Esophagus muscularis mucosa (tissue), 4 donors: ENCODE data around the gene NUBPL. TPM values are rescaled to one million over a fixed set of nuclear protein-coding genes. Genes with fewer than 3 reads are reported as not detected.

Experiments
- DNase-seq: peaks from one replicate; pipeline ENCODE4 v3.0.0-alpha.2; 2017; ENCODE audit errors: extremely low spot score
- H3K27ac ChIP-seq, 4 donors: fragments of 200-600 bp; sonication (generic); replicated peaks in 1 of 4; 1 replicate in 3 of 4; 2 replicates in 1 of 4; pipeline ENCODE4 v1.5.1; 2016 to 2019; ENCODE audit warnings: mild to moderate bottlenecking in 1 of 4
- H3K27me3 ChIP-seq, 4 donors: fragments of 200-600 bp; sonication (generic); one replicate each; pipeline versions ENCODE4 v1.5.1 to v1.6.0; 2016 to 2019
- H3K36me3 ChIP-seq, 4 donors: fragments of 200-600 bp; sonication (generic); one replicate each; pipeline ENCODE4 v1.5.1; 2016 to 2019
- H3K4me1 ChIP-seq, 4 donors: fragments of 200-600 bp; sonication (generic); one replicate each; pipeline ENCODE4 v1.5.1; 2016 to 2019
- H3K4me3 ChIP-seq, 4 donors: fragments of 200-600 bp; sonication (generic); 1 replicate in 2 of 4; 2 replicates in 2 of 4; pipeline ENCODE4 v1.5.1; 2016 to 2019; ENCODE audit warnings: mild to moderate bottlenecking in 4 of 4, moderate library complexity in 1 of 4
- H3K9me3 ChIP-seq, 4 donors: fragments of 200-600 bp; sonication (generic); 1 replicate in 3 of 4; 2 replicates in 1 of 4; pipeline ENCODE4 v1.5.1; 2016 to 2019
- EP300 ChIP-seq: sonication (generic); formaldehyde crosslinking; IDR thresholded peaks from one replicate; pipeline ENCODE4 v1.6.1; 2017; ENCODE audit warnings: antibody characterized with exemption
- POLR2A ChIP-seq: fragments of 450-650 bp; IDR thresholded peaks from one replicate; pipeline ENCODE4 v1.6.1; 2017; ENCODE audit warnings: antibody characterized with exemption, moderate library complexity, mild to moderate bottlenecking, low read depth
- POLR2AphosphoS5 ChIP-seq, 2 donors: sonication (generic); formaldehyde crosslinking; IDR thresholded peaks; one replicate each; pipeline ENCODE4 v1.6.1; 2017; ENCODE audit warnings: antibody characterized with exemption in 2 of 2
- WGBS: methylation state at CpG from one replicate; pipeline ENCODE4 v1.1.5; 2018; 5-methylcytosine and 5-hydroxymethylcytosine counted together
- intact Hi-C: fragments of 100-400 bp; cut with DNase I; formaldehyde crosslinking; loops from one replicate; pipeline ENCODE4 v1.15.1; 2023
- total RNA-seq, 4 donors: library from RNA; depleted of rRNA; stranded (reverse); fragments of >200 nt; gene quantifications; one replicate each; pipeline versions ENCODE4 v1.1.0 to v1.2.1, GENCODE V29; 2016
- TF ChIP-seq, protein P1 (sequence below), 3 experiments: fragments of 200-600 bp in 2 of 3; fragments of 450-650 bp in 1 of 3; sonication (generic) in 2 of 3; IDR thresholded peaks; one replicate each; pipeline ENCODE4 v1.5.1; 2017 to 2019; ENCODE audit warnings: antibody characterized with exemption in 3 of 3, mild to moderate bottlenecking in 2 of 3, moderate library complexity in 1 of 3

NUBPL gene
- total RNA-seq, 4 donors from 2014 or later: 10.3 to 13.6 (median 12.8) TPM

DNA sequence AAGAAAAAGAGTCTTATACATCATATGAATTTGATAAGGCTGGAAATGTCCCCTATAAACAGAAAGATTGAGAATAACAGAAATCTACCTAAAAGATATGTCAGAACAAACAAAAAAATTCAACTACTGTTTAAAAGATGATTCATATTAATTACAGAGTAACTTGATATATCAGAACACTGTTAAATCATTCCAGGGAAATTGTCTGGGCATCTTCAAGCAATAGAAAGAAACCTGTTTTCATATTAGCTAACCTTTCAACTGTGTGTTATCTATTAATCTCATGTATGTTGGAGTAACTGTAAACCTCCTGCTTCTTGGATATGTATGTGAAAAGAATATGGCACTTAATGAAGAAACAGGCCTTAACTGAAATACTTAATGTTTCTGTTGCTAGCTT is 96.7 kb downstream of the NUBPL start:
- Histone ChIP-seq H3K4me3 (no peak overlapping the region), H3K9me3 (peaks cover 0 to 5% (median 4%) of the 10 kb centered on the region in 4 donors), H3K27me3 (no peaks in the 10 kb centered on the region), H3K36me3 (no peaks in the 10 kb centered on the region), H3K27ac (no peak overlapping the region), H3K4me1 (no peaks in the 10 kb centered on the region)
- DNase-seq: no peak
- TF ChIP-seq POLR2AphosphoS5 (IDR thresholded peaks at IDR 0.05) (no peak), POLR2A (no peak), EP300 (no peak)
- TF ChIP-seq, protein P1, sequence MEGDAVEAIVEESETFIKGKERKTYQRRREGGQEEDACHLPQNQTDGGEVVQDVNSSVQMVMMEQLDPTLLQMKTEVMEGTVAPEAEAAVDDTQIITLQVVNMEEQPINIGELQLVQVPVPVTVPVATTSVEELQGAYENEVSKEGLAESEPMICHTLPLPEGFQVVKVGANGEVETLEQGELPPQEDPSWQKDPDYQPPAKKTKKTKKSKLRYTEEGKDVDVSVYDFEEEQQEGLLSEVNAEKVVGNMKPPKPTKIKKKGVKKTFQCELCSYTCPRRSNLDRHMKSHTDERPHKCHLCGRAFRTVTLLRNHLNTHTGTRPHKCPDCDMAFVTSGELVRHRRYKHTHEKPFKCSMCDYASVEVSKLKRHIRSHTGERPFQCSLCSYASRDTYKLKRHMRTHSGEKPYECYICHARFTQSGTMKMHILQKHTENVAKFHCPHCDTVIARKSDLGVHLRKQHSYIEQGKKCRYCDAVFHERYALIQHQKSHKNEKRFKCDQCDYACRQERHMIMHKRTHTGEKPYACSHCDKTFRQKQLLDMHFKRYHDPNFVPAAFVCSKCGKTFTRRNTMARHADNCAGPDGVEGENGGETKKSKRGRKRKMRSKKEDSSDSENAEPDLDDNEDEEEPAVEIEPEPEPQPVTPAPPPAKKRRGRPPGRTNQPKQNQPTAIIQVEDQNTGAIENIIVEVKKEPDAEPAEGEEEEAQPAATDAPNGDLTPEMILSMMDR (IDR thresholded peaks at IDR 0.05): no peak
- intact Hi-C loops: no loop called here

DNA sequence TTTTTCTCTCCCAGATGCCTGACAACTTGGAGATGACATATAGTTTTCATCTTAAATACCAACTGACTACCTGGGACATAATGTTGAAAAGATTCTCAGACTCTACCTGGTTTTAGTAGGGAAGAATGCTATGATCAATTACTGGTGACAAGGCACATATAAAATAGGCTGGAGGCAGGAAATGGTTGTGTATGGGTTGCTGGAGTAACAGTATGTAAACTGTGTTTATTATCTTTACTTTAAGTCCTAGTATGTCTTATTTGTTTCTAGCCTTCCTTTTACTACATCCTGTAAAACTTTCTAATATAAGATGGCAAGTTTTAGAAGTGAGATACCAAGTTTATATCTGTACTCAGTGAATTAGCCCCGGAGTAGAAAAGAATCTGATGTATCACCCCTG is 98.1 kb downstream of the NUBPL start:
- intact Hi-C loops: no loop called here
- H3K27me3 ChIP-seq: no peaks in the 10 kb centered on the region
- no peak for TF ChIP-seq EP300
- TF ChIP-seq POLR2AphosphoS5 (IDR thresholded peaks at IDR 0.05): no peak
- no peak for TF ChIP-seq POLR2A
- TF ChIP-seq, protein P1 (IDR thresholded peaks at IDR 0.05): no peak
- H3K27ac ChIP-seq: no peak overlapping the region
- DNase-seq: no peak
- H3K9me3 ChIP-seq: no peaks in the 10 kb centered on the region
- no peak overlapping the region for H3K4me3 ChIP-seq
- H3K36me3 ChIP-seq: no peaks in the 10 kb centered on the region
- H3K4me1 ChIP-seq: no peaks in the 10 kb centered on the region
- 71% methylated on average over 1 of the region's 1 CpG for WGBS

DNA sequence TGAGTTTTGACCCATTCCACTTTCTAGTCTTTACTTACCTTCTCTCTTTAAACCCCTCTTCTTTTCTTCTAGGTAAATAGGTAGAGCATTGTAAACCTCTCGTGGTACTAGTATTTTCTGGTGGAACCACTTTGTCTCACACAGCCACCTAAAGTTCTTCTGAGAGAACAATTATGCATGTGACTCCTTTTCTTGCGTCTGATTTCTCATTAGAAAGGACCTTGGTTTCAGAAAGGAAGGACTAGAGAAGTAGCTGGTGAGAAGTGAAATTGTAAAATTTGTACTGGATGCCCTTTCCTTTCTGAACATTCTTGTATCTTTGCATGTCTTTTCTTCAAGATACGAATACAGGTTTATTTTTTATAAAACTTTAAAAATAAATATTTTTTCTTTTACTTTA is 99.0 kb downstream of the NUBPL start:
- H3K27ac ChIP-seq: no peak overlapping the region
- intact Hi-C loops: no loop called here
- H3K4me1 ChIP-seq: no peaks in the 10 kb centered on the region
- no peak overlapping the region for H3K4me3 ChIP-seq
- H3K36me3 ChIP-seq: no peaks in the 10 kb centered on the region
- TF ChIP-seq, protein P1 (IDR thresholded peaks at IDR 0.05): no peak
- TF ChIP-seq EP300: no peak
- TF ChIP-seq POLR2A: no peak
- no peak for TF ChIP-seq POLR2AphosphoS5 (IDR thresholded peaks at IDR 0.05)
- H3K27me3 ChIP-seq: no peaks in the 10 kb centered on the region
- no peaks in the 10 kb centered on the region for H3K9me3 ChIP-seq
- WGBS: 86% methylated on average over 3 of the region's 3 CpGs
- DNase-seq: no peak

DNA sequence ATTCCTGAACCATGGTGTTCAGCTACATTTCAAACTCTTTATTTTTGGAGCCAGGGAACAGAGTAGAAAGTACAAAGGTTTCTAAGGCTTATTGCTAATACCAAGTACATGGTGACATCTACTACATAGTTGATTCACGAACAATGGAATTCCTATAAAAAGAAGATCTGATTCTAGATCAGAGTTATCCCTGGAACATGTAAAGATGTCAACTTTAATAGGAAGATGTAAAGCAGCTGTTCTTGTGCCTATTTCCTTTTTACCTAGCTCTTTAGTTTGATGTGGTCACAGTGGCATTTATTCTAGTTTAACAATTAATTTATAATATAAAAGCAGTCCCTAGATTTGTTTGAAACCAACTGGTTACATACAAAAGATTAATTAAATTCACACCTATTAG is 99.5 kb downstream of the NUBPL start:
- intact Hi-C loops: no loop called here
- no peaks in the 10 kb centered on the region for H3K9me3 ChIP-seq
- no peak overlapping the region for H3K27ac ChIP-seq
- H3K27me3 ChIP-seq: no peaks in the 10 kb centered on the region
- no peak for TF ChIP-seq POLR2A
- TF ChIP-seq EP300: no peak
- TF ChIP-seq POLR2AphosphoS5 (IDR thresholded peaks at IDR 0.05): no peak
- TF ChIP-seq, protein P1 (IDR thresholded peaks at IDR 0.05): no peak
- H3K4me1 ChIP-seq: no peaks in the 10 kb centered on the region
- no peaks in the 10 kb centered on the region for H3K36me3 ChIP-seq
- no peak for DNase-seq
- 65% methylated on average over 1 of the region's 1 CpG for WGBS
- no peak overlapping the region for H3K4me3 ChIP-seq

DNA sequence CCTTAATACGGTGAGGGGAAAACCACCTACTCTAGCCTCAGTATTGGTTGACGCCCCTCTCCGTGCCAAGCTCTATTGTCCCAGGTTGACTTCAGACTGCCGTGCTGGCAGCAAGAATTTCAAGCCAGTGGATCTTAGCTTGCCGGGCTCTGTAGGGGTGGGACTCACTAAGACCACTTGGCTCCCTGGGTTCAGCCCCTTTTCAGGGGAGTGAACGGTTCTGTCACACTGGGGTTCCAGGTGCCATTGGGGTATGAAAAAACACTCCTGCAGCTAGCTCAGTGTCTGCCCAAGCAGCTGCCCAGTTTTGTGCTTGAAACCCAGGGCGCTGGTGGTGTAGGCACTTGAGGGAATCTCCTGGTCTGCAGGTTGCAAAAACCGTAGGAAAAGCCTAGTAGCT is 107.1 kb downstream of the NUBPL start:
- 97% methylated on average over 6 of the region's 8 CpGs for WGBS
- H3K27me3 ChIP-seq: no peaks in the 10 kb centered on the region
- H3K36me3 ChIP-seq: peaks cover 0 to 5% (median 0%) of the 10 kb centered on the region in 4 donors
- TF ChIP-seq, protein P1 (IDR thresholded peaks at IDR 0.05): no peak
- TF ChIP-seq POLR2A (no peak), EP300 (no peak), POLR2AphosphoS5 (IDR thresholded peaks at IDR 0.05) (no peak)
- no peaks in the 10 kb centered on the region for H3K4me1 ChIP-seq
- H3K4me3 ChIP-seq: no peak overlapping the region
- DNase-seq: no peak
- intact Hi-C loops: no loop called here
- H3K9me3 ChIP-seq: peaks cover 0 to 7% (median 0%) of the 10 kb centered on the region in 4 donors
- no peak overlapping the region for H3K27ac ChIP-seq
